Measurements from ENCODE around the gene MTMR3.

GRCh38 chr22:30001459-30001858, 118.5 kb downstream of the MTMR3 start:
- TF ChIP-seq REST (IDR thresholded peaks at IDR 0.05; ENCODE audit: insufficient read depth in 1 of 2, low read depth in 2 of 2, low read length in 2 of 2) (no peak), TAF1 (IDR thresholded peaks at IDR 0.05; ENCODE audit: borderline replicate concordance, insufficient read depth, low read length) (no peak), POLR2AphosphoS5 (IDR thresholded peaks at IDR 0.05; ENCODE audit: low read depth, low read length) (no peak)

Measured in PFSK-1 (cell line).